OCI-LY3 (cell line): ENCODE data around the gene NLGN1.

Experiments
- CTCF ChIP-seq: fragments of 200-600, 300-600 bp; sonication (generic); IDR thresholded peaks from 2 replicates; pipeline ENCODE4 v1.5.1; 2014; ENCODE audit warnings: antibody characterized with exemption, low read length, low read depth
- EZH2phosphoT487 ChIP-seq: fragments of 200-600 bp; shearing (Covaris generic); IDR thresholded peaks from 2 replicates; pipeline ENCODE4 v1.6.1; 2018; ENCODE audit warnings: antibody characterized with exemption, mixed run types, low read depth

GRCh38 chr3:173719585-173719984 lies 322.0 kb downstream of the NLGN1 start:
- TF ChIP-seq CTCF (no peak), EZH2phosphoT487 (no peak)
